Measurements from ENCODE around the gene INO80.
A peak's percentile ranks its signal among the peaks of the same experiment; 100 is the strongest.
"Not testable (repeated sequence)": the region's sequence is repeated elsewhere in the genome, so short reads cannot be mapped to it uniquely, and the experiment has no call there.

The INO80 gene

DNA sequence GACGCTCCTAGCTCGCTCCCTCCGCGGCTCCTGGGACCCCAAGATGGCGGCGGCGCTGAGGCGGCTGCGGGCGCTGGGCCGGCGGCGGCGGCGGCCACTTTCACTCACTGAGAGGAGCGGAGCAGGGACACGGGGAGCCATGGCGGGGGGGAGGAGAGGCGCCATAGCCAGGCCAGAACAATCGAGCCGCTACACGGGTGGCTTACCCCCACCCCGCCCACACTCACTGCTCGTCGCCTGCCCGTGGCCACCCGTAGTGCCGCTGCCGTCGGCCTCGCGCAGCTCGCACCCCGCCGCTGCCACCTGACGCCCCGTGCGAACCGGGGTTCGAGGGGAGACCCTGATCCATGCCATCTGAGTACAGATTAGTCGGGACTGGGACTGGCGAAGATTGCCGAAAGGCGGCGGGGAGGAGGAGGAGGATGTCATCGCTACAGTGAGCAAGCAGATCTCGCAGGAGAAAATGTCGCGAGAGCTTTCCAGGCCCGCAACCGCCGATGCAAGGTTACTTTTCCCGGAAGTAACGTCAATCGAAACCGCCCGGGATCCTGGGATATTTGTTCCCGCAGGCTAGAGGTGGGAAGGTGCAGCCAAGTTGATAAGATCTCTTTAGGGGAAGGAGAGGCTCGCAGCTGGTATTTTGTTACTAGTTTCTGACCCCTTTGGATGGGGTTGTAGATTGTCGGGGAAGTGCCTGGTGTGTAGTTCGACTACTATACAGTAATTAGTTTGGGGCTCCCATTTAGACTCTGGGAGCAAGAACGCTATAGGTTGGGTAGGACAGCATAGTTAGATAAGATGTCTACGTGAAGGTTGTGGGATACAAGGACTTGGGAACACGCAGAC is at the start of gene INO80:
TSS of gene INO80 (minus strand) at position 165 of the 846 bp plus-strand sequence. CDS start 19,970 bp downstream, outside the sequence.
- peak; percentile 97 for DNase-seq

GRCh38 chr15:41161736-41162135 is 45.7 kb upstream of the INO80 start:
- no peak for DNase-seq

GRCh38 chr15:41161336-41161735 is 45.3 kb upstream of the INO80 start:
- DNase-seq = no peak

- no peak for DNase-seq
These were observed 44.7 kb upstream of the INO80 start for GRCh38 chr15:41160639-41161315.

DNA sequence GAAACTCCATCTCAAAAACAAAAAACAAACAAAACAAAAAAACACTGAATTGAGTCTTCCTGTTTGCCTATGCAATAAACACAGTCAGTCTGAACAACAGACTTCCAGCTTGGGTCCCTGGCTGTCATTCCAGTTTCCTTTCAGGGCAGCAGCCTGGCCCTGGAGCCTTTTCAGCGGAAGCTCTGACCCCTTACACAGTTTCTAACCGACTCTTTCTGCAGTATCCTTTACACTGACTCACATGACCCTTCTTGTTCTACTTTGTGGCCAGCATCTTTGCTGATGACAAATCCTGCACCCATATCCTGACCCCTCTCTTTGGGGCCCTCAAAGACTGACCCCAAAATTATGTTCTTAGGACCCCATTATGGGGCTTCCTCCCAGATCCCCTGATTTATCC is 38.3 kb upstream of the INO80 start:
- no peak for DNase-seq

DNA sequence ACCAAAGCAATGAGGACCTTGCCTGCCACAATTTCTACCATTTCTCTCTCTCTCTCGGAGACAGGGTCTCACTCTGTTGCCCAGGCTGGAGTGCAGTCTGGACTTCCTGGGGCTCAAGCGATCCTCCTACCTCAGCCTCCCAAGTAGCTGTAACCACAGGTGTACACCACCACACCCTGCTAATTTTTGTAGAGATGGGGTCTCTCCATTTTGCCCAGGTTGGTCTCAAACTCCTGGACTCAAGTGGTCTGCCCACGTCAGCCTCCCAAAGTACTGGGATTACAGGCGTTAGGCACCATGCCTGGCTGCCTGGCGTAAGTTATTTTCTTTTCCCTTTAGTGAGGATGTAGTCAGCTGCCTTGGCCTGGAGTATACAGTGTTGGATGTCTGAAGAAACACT is 37.7 kb upstream of the INO80 start:
- no peak for DNase-seq

DNA sequence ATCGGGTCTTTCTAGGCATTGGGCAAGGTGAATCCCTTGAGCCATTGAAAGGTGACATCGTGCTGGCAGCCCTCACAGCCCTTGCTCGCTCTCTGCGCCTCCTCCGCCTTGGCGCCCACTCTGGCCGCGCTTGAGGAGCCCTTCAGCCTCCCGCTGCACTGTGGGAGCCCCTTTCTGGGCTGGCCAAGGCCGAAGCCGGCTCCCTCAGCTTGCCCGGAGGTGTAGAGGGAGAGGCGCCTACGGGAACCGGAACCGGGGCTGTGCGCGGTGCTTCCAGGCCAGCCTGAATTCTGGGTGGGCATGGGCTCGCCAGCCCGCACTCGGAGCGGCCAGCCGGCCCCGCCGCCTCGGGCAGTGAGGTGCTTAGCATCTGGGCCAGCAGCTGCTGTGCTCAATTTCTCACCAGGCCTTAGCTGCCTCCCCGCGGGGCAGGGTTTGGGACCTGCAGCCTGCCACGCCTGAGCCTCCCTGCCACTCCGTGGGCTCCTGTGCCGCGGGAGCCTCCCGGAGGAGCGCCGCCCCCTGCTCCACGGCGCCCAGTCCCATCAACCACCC is 35.4 kb upstream of the INO80 start:
- no peak for DNase-seq

DNA sequence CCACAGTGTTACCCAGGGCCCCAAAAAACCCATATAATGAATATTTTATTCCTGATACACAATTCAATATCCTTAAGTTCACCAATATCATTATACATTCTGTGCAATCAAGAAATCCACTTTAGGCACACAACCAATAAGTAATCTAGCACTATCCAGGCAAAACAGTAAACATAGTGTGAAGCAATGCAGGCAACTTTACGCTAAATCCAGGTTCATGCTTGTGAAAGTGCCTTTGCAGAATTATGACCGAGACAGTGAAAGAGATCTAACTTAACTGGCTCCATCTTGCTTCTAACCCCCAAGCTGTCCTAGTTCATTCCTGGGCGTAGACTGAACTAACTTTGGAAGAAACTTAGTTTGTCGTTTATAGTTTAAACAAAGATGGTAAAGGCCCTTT is 34.2 kb upstream of the INO80 start:
- DNase-seq = no peak

- DNase-seq = no peak
These were observed 32.0 kb upstream of the INO80 start for GRCh38 chr15:41148065-41148464.

- DNase-seq = no peak
These were observed 23.5 kb upstream of the INO80 start for GRCh38 chr15:41139619-41140018.

DNA sequence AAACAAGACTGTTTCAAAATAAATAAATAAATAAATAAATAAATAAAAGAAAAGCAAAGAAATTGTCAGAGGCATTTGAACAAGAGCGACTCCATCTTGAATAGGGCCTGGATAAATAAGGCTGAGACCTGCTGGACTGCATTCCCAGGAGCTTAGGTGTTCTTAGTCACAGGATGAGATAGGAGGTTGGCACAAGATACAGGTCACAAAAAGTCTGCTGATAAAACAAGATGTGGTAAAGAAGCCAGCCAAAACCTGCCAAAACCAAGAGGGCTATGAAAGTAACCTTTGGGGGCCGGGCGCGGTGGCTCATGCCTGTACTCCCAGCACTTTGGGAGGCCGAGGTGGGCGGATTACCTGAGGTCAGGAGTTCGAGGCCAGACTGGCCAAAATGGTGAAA is 23.0 kb upstream of the INO80 start:
- not testable (repeated sequence) for DNase-seq

DNA sequence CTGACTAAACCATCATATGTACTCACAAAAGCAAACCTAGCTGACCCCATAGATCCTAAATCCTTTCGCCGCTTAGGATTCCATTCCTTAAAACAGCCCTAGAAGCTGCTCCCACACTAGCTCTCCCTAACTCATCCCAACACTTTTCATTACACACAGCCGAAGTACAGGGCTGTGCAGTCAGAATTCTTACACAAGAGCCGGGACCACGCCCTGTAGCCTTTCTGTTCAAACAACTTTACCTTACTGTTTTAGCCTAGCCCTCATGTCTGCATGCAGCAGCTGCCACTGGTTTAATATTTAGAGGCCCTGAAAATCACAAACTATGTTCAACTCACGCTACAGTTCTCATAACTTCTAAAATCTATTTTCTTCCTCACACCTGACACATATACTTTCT is 19.5 kb upstream of the INO80 start:
- not testable (repeated sequence) for DNase-seq

- no peak for DNase-seq
These were observed 17.4 kb upstream of the INO80 start for GRCh38 chr15:41133454-41133853.

- not testable (repeated sequence) for DNase-seq
These were observed 16.0 kb upstream of the INO80 start for GRCh38 chr15:41132094-41132493.

DNA sequence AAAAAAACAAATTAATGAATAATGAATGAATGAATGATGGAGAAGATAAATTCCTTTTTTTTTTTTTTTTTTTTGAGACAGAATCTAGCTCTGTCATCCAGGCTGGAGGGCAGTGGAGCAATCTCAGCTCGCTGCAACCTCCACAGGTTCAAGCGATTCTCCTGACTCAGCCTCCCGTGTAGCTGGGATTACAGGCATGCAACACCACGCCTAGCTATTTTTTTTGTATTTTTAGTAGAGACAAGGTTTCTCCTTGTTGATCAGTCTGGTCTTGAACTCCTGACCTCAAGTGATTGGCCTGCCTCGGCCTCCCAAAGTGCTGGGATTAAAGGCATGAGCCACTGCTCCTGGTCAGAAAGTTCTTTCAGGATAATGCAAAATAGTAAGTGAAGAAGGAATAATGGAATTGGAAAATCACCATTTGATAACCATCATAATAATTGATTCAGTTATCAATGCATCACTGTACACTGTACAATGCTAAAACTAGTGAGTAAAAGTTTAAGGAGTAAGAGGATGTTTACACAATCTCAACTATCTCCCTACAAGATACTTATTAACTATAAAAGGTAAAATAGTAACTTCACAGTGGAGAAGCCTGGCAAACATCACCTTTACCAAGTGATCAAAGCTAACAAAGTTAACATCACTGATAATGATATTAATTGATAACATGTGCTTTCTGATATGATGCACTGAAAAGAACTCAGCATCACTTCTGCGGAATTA is 12.3 kb upstream of the INO80 start:
- no peak for DNase-seq

DNA sequence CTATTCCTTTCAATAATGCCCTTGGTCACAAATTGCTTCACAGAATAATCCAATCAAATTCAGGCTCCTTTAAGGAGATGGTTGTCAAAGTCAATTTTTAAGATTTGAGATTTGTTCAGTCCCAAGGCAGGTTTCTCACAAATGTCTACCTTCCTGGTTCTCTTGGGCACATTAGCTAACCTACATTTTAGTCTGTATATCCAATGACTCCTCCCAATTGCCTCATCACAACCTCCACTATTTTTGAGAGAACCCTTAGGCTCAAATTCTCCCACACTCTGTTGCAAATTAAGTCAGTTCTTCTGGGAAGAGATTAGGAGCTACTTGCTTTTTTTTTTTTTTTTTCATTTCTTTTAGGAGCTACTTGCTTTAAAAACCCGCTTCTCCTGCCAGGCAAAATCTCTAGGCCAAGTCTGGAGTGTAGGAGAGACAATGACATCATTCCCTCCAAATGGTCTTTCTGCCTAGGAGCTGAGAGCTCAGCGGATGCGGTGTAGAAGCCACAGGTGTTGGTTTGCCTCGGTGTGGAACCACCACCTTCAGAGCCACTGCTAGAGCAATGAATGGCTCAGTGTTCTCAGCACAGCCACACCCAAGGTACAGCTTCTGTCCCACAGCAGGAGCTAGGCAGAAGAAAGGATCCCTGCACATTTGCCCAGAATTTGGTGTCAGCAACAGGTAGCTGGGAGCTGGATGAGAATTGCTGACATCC is 10.0 kb upstream of the INO80 start:
- no peak for DNase-seq

DNA sequence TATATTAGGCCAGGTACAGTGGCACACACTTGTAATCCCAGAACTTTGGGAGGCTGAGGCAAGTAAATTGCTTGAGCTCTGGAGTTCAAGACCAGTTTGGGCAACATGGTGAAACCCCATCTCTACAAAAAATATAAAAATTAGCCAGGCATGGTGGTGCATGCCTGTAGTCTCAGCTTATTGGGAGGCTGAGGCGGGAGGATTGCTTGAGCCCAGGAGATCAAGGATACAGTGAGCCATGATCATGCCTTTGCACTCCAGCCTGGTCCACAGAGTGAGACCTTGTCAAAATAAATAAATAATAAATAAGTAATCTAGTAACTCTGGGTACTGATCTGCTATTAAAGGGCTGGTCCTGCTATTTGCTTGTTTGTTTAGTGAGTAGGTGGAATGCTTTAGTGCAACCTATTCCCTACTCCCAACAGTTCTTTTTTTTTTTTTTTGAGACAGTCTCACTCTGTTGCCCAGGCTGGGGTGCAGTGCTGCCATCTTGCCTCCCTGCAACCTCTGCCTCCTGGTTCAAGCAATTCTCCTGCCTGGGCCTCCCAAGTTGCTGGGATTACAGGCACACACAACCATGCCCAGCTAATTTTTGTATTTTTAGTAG is 9.1 kb upstream of the INO80 start:
- DNase-seq = no peak

DNA sequence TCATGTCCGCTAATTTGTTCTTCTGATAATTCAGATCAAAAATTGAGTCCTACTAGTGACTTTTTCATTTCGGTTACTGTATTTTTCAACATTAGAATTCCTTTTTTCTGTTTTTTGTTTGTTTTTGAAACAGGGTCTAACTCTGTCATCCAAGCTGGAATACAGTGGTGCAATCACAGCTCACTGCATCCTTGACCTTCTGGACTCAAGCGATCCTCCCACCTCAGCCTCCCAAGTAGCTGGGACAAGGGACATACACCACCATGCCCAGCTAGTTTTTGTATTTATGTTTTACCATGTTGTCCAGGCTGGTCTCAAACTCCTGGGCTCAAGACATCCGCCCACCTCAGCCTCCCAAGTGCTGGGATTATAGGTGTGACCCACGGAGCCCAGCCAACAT is 8.0 kb upstream of the INO80 start:
- DNase-seq = no peak

- DNase-seq = no peak
These were observed 6.8 kb upstream of the INO80 start for GRCh38 chr15:41122849-41123248.

DNA sequence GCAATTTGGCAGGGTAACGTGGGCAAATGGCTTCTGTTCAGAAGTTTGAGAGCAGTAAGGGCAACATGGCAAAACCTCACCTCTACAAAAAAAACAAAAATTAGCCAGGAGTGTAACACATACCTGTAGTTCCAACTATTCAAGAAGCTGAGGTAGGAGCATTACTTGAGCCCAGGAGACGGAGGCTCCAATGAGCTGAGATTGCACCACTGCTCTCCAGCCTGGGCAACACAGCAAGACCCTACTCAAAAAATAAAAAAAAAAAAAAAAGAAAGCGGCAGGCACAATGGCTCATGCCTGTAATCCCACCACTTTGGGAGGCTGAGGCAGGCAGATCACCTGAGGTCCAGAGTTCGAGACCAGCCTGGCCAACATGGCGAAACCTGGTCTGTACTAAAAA is 5.9 kb upstream of the INO80 start:
- DNase-seq = no peak

DNA sequence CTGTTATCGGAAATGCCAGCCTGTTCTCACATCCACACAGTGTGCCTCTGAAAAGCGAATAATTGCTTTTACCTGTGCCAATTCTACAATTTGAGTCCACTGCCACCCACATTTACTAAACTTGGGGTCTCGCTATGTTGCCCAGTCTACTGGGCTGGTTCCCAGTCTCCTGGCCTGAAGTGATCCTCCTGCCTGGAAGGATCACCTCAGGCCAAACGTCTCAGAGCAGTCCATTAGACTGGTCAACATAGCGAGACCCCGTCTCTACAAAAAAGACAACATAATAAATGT is 827 bp upstream of the INO80 start:
- DNase-seq = no peak

GRCh38 chr15:41115652-41116115 is 396 bp downstream of the INO80 start:
- DNase-seq = no peak

Data from NCI-H2081 treated with DMSO at 0.1 percent for 48 hours (cell line).